Urinary bladder (tissue), 4 donors: ENCODE measurements around the gene BACE2. TPM values are rescaled to one million over a fixed set of nuclear protein-coding genes. Genes with fewer than 3 reads are reported as not detected.
"Not testable (repeated sequence)": the region's sequence is repeated elsewhere in the genome, so short reads cannot be mapped to it uniquely, and the experiment has no call there.

Source experiments
- DNase-seq: peaks from one replicate; pipeline ENCODE4 v3.0.0-alpha.2; 2015; ENCODE audit errors: extremely low spot score
- H3K27ac ChIP-seq: one replicate; pipeline ENCODE4 v1.5.1; 2013; ENCODE audit warnings: low read depth, mild to moderate bottlenecking, moderate library complexity
- H3K36me3 ChIP-seq: one replicate; pipeline ENCODE4 v1.6.1; 2013; ENCODE audit warnings: mild to moderate bottlenecking, moderate library complexity; ENCODE audit not compliant: insufficient read depth
- H3K4me1 ChIP-seq: one replicate; pipeline ENCODE4 v1.6.1; 2013; ENCODE audit warnings: mild to moderate bottlenecking, moderate library complexity; ENCODE audit not compliant: insufficient read depth
- H3K4me3 ChIP-seq: one replicate; pipeline ENCODE4 v1.5.1; 2013; ENCODE audit warnings: low read depth, low read length
- WGBS: extraction: QIAGEN DNeasy Blood & Tissue Kit; methylation state at CpG from one replicate; pipeline ENCODE4 v1.1.7; 2013; 5-methylcytosine and 5-hydroxymethylcytosine counted together
- polyA plus RNA-seq: library from polyadenylated mRNA; stranded (reverse); fragments of 200-250 nt; gene quantifications from one replicate; pipeline ENCODE4 v1.2.3, GENCODE V29; 2013
- total RNA-seq: library from RNA; depleted of rRNA; stranded (reverse); fragments of >200 nt; gene quantifications from one replicate; pipeline ENCODE4 v1.2.3, GENCODE V29; 2014
- donor health status: healthy with polysubstance abuse.
- donor health status: healthy.

BACE2 gene
- total and polyA plus RNA-seq, 2 donors, result 51.1 to 81.5 TPM

GRCh38 chr21:41283211-41283818 lies 115.4 kb downstream of the BACE2 start:
- Histone ChIP-seq H3K36me3 (no peaks in the 10 kb centered on the region), H3K27ac (no peak overlapping the region), H3K4me1 (no peaks in the 10 kb centered on the region), H3K4me3 (no peak overlapping the region)
- WGBS, result 16% methylated on average over 8 of the region's 8 CpGs
- peak; percentile 73 for DNase-seq

DNA sequence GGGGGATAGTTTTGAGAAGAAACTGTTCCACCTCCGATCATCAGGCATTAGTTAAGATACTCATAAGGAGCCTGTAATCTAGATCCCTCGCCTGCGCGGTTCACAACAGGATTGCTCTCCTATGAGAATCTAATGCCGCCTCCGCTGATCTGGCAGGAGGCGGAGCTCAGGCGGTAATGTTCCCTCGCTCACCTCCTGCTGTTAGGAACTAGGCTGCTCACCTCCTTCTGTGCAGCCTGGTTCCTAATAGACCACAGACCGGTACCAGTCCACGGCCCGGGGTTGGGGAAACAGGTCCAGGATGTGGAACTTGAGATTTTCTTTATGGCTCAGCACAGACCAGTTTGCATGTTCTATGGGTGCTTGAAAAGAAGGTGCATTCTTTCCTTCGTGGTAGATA lies 121.5 kb downstream of the BACE2 start:
- Histone ChIP-seq H3K27ac (no peak overlapping the region), H3K4me3 (no peak overlapping the region), H3K36me3 (no peaks in the 10 kb centered on the region), H3K4me1 (no peaks in the 10 kb centered on the region)
- DNase-seq, result no peak
- 57% methylated on average over 13 of the region's 13 CpGs for WGBS

GRCh38 chr21:41290106-41290799 lies 122.3 kb downstream of the BACE2 start:
- Histone ChIP-seq H3K36me3 (no peaks in the 10 kb centered on the region), H3K27ac (no peak overlapping the region), H3K4me3 (no peak overlapping the region), H3K4me1 (no peaks in the 10 kb centered on the region)
- WGBS, result 55% methylated on average over 24 of the region's 24 CpGs
- DNase-seq, result no peak

GRCh38 chr21:41294548-41295231 lies 126.7 kb downstream of the BACE2 start:
- H3K4me3 ChIP-seq, result no peak overlapping the region
- WGBS, result 83% methylated on average over 1 of the region's 1 CpG
- no peaks in the 10 kb centered on the region for H3K4me1 ChIP-seq
- no peak for DNase-seq
- H3K27ac ChIP-seq, result no peak overlapping the region
- H3K36me3 ChIP-seq, result no peaks in the 10 kb centered on the region

- H3K27ac ChIP-seq, result peak overlapping the region; percentile 53
- no peaks in the 10 kb centered on the region for H3K36me3 ChIP-seq
- no peaks in the 10 kb centered on the region for H3K4me1 ChIP-seq
- no peak for DNase-seq
- WGBS, result 86% methylated on average over 4 of the region's 4 CpGs
- no peak overlapping the region for H3K4me3 ChIP-seq
Measured at GRCh38 chr21:41295721-41296254, 127.8 kb downstream of the BACE2 start.

DNA sequence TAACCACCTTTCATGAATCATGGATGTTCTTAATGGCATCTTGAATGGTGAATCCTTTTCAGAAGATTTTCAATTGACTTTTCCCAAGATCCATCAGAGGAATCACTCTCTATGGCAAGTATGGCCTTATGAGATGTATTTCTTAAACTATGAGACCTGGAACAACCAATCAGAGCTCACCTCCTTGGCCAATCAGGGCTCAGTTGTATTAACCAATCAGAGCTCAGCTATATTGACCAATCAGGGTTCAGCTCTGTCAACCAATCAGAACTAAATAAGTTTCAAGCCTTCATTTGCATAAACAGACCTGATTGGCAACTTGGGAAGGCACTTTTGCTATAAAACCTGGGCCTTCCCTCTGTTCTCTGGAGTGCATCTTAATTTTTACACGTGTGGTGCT lies 135.0 kb downstream of the BACE2 start:
- Histone ChIP-seq H3K4me1 (no peaks in the 10 kb centered on the region), H3K27ac (no peak overlapping the region), H3K4me3 (no peak overlapping the region), H3K36me3 (no peaks in the 10 kb centered on the region)
- WGBS, result 72% methylated on average over 1 of the region's 1 CpG
- DNase-seq, result no peak

DNA sequence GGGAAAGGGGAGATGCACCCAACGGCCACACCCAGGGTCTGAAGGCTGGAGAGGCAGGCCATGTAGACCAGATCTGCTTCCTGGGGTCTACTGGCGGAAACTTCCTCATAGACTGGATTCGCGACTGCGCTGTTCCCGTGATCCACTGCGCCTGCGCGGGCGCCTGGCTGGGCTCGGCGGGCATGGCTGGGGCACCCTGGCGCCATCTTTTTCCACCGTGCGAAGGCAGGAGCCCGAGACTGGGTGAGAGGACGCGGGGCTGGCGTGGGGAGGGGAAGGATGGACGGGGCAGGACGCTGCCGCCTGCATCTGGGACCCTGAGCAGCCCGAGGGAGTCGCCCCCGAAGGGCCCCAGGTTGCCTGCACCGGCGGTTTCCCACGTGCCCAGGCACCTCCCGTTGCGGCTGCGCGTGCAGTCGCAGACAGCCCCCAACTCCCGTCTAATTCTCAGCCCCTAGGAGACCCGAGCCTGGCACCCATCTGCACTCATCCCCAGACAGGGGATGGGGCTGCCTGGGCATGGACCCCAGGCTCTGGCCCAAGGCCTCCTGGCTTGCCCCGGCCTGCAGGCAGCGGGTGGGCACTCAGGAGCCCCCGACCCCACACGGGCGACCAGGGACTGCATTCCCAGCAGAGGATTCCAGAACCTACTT lies 136.2 kb downstream of the BACE2 start:
- DNase-seq, result no peak
- 97% methylated on average over 40 of the region's 40 CpGs for WGBS
- Histone ChIP-seq H3K4me3 (no peak overlapping the region), H3K36me3 (no peaks in the 10 kb centered on the region), H3K4me1 (no peaks in the 10 kb centered on the region), H3K27ac (no peak overlapping the region)

GRCh38 chr21:41307219-41307618 lies 139.3 kb downstream of the BACE2 start:
- no peak for DNase-seq
- H3K27ac ChIP-seq, result no peak overlapping the region
- H3K4me1 ChIP-seq, result no peaks in the 10 kb centered on the region
- H3K4me3 ChIP-seq, result no peak overlapping the region
- no peaks in the 10 kb centered on the region for H3K36me3 ChIP-seq

DNA sequence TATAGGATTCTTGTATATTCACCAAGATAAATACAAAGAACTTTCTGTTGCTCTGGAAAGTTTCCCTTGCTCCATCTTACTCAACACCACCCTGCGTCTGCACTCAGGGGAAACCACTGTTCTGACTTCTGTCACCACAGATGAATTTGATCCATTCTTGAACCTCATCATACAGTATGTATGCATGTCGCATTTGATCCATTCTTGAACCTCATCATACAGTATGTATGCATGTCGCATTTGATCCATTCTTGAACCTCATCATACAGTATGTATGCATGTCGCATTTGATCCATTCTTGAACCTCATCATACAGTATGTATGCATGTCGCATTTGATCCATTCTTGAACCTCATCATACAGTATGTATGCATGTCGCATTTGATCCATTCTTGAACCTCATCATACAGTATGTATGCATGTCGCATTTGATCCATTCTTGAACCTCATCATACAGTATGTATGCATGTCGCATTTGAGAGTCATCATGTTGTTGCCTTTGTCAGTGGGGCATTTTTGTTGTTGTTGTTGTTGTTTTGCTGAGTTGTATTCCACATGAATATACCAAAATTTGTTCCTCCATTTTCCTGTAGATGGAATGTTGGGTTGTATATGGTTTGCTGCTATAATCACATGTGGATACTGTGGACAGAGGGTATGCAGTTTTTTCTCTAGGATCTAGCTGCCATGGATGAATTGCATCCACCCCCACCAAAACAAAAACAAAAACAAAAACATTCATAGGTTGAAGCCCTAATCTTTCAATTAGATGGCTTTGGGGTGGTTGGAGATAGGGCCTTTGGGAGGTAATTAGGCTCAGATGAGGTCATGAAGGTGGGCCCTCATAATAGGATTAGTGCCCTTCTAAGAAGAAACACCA lies 145.6 kb downstream of the BACE2 start:
- DNase-seq, H3K4me1 ChIP-seq, H3K36me3 ChIP-seq, H3K4me3 ChIP-seq, H3K27ac ChIP-seq: not testable (repeated sequence)
- 84% methylated on average over 4 of the region's 8 CpGs for WGBS

DNA sequence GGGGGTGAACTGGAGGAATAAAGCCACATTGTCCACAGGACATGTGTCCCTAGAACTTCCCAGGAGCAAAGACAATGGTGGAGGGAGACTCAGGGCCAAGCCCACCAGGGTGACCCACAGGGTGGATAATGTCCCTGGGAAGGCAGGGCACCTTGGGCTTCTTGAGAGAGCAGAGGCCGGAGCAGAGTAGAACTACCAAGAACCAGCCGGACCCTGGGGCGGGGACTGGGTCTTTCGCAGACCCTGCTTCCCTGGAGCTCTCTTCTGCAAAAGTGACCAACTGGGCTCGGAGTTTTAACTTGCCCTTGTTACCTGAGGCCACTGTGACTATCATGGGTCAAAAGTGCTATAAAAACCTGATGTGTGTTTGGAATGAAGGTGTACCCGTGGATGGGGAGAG lies 147.8 kb downstream of the BACE2 start:
- 90% methylated on average over 6 of the region's 6 CpGs for WGBS
- no peak overlapping the region for H3K4me3 ChIP-seq
- no peak for DNase-seq
- no peaks in the 10 kb centered on the region for H3K4me1 ChIP-seq
- no peak overlapping the region for H3K27ac ChIP-seq
- H3K36me3 ChIP-seq, result no peaks in the 10 kb centered on the region

DNA sequence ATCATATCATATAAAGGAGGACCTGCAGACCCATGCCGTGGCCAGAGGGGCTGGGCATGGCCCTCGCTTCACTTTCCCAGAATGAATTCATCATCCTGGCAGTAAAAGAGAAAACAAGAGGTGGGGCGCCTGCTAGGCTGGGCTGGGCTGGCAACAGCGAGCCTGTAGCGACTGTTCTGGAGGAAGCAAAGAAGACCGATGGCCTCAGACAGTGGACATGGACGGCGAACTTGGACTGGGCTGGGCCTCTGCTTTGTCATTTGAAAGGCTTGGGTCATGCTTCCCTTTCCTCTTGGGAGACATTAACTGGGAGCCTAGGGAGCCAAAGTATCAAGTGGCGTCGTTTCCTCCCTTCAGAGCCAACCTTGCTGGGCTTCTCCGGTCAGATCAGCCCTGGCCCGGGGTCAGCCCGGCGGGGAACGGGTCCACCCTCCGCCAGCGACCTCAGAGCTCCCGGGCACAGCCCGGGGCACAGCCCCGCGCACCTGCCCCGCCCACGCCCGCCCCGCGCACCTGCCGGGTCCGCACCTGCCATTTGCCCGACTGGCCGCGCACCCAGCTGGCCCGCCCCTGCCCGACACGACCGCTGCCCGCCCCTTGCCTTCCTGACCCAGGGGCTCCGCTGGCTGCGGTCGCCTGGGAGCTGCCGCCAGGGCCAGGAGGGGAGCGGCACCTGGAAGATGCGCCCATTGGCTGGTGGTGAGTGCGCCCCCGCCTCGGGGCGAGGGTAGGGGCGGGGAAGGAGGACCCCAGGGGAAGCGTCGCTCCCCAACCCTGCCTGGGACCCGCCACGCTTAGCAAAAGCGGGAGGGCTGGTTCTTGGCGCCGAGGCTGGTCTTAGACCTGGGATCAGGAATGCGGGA lies 148.5 kb downstream of the BACE2 start, which contains the start of gene FAM3B:
FAM3B (plus strand) TSS at position 602 of the 863 bp plus-strand sequence; CDS start at position 681, 79 bp downstream.
- peak within 1 kb of the TSS; percentile 18 for H3K4me3 ChIP-seq
- DNase-seq, result no peak
- H3K4me1 ChIP-seq, result no peaks in the 10 kb centered on the region
- 6% methylated on average over 55 of the region's 55 CpGs for WGBS
- H3K27ac ChIP-seq, result peak within 1 kb of the TSS; percentile 79
- no peaks in the 10 kb centered on the region for H3K36me3 ChIP-seq

DNA sequence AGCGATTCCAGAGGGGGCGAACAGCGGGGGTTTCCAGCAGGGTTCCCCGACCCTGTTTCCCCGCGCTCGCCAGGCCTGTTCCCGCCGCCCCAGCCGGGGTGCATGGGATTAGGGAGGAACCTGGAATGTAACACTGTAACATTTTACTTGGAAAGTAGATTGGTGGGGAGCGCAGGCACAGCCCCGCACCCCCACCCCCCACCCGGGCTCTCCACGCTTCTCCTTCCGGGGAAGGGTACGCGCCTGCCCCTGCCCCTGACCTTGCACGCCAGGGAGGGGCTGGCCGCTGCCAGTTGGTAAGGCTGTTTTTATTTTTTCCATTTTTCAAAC lies 149.1 kb downstream of the BACE2 start:
- Histone ChIP-seq H3K27ac (peak overlapping the region; percentile 79), H3K4me1 (no peaks in the 10 kb centered on the region), H3K4me3 (peak overlapping the region; percentile 18), H3K36me3 (no peaks in the 10 kb centered on the region)
- no peak for DNase-seq
- 7% methylated on average over 19 of the region's 19 CpGs for WGBS
